Activated T-cell treated with anti-CD3 and anti-CD28 coated beads for 48 hours (primary cell): ENCODE results near the gene BTBD9.

ENCODE experiments used
- DNase-seq: peaks from one replicate; pipeline ENCODE4 v3.0.0-alpha.2; 2020; ENCODE audit warnings: low read depth

Gene BTBD9

GRCh38 chr6:38282911-38283310 lies 356.8 kb downstream of the BTBD9 start:
- no peak for DNase-seq

GRCh38 chr6:38281126-38281525 lies 358.6 kb downstream of the BTBD9 start:
- DNase-seq = no peak

GRCh38 chr6:38279963-38280588 lies 359.7 kb downstream of the BTBD9 start:
- no peak for DNase-seq

GRCh38 chr6:38279423-38279822 lies 360.3 kb downstream of the BTBD9 start:
- no peak for DNase-seq

DNA sequence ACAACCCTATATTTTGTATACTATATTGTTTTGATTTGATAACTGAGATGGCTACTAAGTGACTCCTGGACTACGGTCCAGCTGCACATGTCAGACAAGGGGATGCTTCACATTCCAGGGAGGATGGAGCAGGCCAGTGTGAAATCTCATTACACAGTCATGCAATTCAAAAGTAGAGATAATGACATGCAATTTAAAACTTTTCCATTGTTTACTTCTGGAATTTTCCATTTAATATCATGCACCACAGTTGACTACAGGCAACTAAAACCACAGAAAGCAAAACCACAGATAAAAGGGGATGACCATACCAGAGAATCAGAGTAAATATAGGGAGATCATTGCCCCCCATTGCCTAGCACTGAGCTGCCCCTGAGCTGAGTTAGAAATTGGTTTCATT lies 366.4 kb downstream of the BTBD9 start:
- DNase-seq = no peak

GRCh38 chr6:38272222-38272621 lies 367.5 kb downstream of the BTBD9 start:
- no peak for DNase-seq

GRCh38 chr6:38271081-38271480 lies 368.6 kb downstream of the BTBD9 start:
- no peak for DNase-seq

GRCh38 chr6:38270367-38270766 lies 369.4 kb downstream of the BTBD9 start:
- DNase-seq = no peak

GRCh38 chr6:38269461-38270172 lies 370.1 kb downstream of the BTBD9 start:
- no peak for DNase-seq

- DNase-seq = no peak
These were observed 371.4 kb downstream of the BTBD9 start for GRCh38 chr6:38268342-38268741.

GRCh38 chr6:38266921-38267354 lies 372.8 kb downstream of the BTBD9 start:
- DNase-seq = no peak

GRCh38 chr6:38264605-38265004 lies 375.1 kb downstream of the BTBD9 start:
- DNase-seq = no peak

DNA sequence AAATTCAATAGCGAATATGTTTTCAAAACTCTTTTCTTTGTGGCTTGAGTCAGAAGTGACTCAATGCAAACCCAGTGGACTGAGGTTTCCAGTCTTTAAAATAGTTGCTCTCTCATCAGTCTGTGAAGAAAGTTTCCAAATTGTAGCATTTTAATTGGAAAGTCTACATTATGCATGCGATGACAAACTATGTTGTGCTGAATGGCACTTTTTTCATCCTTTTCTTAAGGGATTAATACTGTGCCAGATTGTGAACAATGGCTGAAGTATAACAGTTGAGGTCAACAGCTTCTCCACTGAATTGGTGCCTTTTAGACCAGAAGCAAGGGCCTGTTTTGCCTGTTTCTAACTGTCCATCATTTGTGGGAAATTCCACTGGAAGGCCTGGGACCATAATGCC lies 377.1 kb downstream of the BTBD9 start:
- DNase-seq = no peak

GRCh38 chr6:38262026-38262425 lies 377.7 kb downstream of the BTBD9 start:
- DNase-seq = no peak

GRCh38 chr6:38261626-38262025 lies 378.1 kb downstream of the BTBD9 start:
- DNase-seq = no peak

DNA sequence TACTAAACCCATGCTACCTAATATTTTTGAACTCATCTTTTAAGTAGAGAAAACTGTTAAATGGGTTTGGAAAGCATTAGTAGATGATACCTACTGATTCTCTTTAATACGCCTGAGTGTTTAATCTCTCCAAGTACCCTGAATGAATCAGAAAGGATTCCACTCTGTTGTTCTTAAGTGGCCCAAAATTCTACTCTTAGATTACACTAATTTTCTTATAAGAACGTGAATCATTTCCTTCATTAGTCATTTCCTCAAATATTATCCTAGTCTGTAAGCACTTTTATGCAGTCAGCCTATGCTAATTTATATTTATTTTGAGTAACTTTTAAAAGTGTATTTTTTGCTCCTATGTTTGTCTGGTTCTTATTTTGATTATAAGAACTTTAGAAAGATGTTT lies 380.0 kb downstream of the BTBD9 start:
- no peak for DNase-seq

GRCh38 chr6:38248500-38249234 lies 391.1 kb downstream of the BTBD9 start:
- no peak for DNase-seq

- DNase-seq = no peak
These were observed 394.4 kb downstream of the BTBD9 start for GRCh38 chr6:38245295-38245694.

GRCh38 chr6:38244869-38245268 lies 394.9 kb downstream of the BTBD9 start:
- no peak for DNase-seq

GRCh38 chr6:38241200-38241871 lies 398.4 kb downstream of the BTBD9 start:
- no peak for DNase-seq

DNA sequence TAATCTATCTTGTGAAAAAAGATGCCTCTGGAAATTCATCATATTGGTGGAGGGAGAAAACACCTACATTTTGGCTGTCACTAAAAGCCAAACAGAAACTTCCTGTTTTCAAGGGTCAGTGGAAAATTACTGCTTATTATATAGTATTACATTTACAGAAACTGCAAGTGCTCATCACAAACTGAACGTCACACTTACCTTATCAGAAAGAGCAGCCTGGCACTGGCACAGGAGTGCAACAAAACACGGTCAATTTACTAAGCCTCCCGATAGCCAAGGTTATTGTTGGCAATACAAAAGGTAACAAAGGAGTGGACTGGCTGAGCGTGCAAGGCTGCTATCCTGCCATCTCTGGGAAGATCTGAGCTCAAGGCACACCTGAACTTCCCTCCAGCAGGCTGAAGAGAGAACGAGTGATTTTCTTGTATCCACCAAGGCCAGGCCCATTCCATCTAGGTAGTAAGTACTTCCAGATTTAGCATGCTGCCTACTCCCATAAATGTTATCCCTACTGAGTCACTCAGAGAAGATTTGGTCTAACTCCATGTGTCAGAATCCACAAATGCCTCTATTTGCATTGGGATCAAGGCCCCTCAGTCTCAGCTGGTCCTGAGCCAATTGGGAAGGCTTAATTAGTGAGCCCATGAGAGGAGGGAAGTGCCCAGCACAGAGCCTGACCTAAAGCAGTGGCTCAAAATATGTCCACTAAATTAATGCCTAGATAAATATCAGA lies 399.8 kb downstream of the BTBD9 start:
- DNase-seq = no peak

GRCh38 chr6:38236631-38237030 lies 403.1 kb downstream of the BTBD9 start:
- no peak for DNase-seq
